VCaP (cell line): ENCODE data around the gene CNDP1.

Experiments
- H3K27ac ChIP-seq: fragments of 450-650 bp; 2 replicates; pipeline ENCODE4 v1.5.1; 2017
- TF ChIP-seq, protein P1 (sequence below): fragments of 450-650 bp; conservative IDR thresholded peaks from 2 replicates; pipeline ENCODE4 v1.5.1; 2017; ENCODE audit warnings: mild to moderate bottlenecking, moderate library complexity

Gene CNDP1

DNA sequence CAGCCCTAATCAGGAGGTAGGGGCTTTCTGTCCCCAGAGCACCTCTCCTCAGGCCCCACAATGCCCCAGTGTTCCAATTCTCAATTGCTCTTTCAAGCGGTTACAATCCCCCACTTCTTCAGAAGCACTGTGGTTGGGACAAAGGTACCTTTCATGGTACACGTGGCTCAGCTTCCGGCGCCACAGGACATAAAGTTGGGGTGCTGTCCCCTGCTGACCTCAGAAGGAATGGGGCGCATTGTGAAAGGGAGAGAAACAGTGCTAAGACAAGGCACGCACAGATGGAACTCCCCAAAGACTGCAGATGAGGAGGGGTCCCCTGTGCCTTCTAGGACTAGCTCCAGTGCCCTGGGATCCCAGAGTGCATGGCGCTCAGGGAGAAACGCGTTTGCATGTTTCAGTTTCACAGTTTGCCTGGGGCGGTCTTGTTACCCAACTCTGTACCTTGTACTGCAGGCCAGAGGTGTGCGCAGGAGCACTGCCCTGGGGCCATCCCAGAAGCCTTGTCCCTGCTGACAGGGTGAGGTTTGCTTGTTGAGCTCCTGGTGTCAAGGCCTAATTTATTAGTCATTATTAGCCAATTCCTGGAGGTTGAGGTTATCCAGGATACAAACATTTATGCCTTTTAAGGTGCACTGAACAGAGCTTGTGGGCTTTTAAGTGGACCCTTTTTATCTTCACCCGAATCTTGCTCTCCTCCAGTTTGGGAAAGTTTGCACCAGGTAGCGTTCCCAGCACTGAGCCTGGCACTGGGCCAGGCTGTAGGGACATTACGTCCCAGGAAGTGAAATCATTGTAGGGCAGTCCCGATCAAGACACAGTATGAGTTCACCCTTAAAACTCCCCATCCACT lies 7.6 kb downstream of the CNDP1 start:
- H3K27ac ChIP-seq, result peak overlapping the region; percentile 14
- TF ChIP-seq, protein P1, sequence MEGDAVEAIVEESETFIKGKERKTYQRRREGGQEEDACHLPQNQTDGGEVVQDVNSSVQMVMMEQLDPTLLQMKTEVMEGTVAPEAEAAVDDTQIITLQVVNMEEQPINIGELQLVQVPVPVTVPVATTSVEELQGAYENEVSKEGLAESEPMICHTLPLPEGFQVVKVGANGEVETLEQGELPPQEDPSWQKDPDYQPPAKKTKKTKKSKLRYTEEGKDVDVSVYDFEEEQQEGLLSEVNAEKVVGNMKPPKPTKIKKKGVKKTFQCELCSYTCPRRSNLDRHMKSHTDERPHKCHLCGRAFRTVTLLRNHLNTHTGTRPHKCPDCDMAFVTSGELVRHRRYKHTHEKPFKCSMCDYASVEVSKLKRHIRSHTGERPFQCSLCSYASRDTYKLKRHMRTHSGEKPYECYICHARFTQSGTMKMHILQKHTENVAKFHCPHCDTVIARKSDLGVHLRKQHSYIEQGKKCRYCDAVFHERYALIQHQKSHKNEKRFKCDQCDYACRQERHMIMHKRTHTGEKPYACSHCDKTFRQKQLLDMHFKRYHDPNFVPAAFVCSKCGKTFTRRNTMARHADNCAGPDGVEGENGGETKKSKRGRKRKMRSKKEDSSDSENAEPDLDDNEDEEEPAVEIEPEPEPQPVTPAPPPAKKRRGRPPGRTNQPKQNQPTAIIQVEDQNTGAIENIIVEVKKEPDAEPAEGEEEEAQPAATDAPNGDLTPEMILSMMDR, result no peak

DNA sequence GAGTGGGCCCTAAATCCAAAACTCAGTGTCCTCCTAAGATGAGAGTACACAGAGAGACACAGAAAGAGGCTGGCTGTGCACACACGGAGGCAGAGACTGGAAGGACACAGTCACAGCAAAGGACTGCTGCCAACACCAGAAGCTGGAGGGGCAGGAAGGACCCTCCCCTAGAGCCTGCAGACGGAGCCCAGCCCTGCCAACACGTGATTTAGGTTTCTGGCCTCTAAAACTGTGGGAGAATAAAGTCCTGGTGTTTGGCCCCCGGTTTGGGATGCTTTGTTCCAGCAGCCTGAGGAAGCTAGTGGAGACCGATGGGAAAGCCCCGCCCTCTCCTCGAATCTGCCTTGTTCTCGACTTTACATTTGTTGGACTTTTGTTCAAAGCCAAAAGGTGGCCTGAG lies 10.6 kb downstream of the CNDP1 start:
- TF ChIP-seq, protein P1, result no peak
- H3K27ac ChIP-seq, result no peak overlapping the region

DNA sequence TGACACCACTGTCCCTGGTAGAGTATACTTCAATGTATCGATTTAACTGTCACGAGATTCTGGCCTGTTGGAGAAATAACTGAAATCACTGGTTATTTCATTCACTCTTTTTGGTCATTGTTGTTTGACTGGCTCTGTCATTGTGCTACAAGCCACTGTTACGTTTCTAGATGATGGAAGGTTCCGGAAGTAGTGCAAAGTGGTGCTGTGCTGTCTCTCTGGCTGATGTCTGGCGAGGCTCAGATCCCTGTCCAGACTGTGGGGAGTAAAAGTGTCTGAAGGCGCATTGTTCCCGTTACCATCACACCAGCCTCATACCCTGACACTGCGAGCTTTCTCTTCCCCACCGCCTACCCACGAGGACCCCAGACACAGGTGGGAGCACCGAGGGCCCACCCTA lies 11.7 kb downstream of the CNDP1 start:
- TF ChIP-seq, protein P1, result no peak
- peak overlapping the region; percentile 80 for H3K27ac ChIP-seq

DNA sequence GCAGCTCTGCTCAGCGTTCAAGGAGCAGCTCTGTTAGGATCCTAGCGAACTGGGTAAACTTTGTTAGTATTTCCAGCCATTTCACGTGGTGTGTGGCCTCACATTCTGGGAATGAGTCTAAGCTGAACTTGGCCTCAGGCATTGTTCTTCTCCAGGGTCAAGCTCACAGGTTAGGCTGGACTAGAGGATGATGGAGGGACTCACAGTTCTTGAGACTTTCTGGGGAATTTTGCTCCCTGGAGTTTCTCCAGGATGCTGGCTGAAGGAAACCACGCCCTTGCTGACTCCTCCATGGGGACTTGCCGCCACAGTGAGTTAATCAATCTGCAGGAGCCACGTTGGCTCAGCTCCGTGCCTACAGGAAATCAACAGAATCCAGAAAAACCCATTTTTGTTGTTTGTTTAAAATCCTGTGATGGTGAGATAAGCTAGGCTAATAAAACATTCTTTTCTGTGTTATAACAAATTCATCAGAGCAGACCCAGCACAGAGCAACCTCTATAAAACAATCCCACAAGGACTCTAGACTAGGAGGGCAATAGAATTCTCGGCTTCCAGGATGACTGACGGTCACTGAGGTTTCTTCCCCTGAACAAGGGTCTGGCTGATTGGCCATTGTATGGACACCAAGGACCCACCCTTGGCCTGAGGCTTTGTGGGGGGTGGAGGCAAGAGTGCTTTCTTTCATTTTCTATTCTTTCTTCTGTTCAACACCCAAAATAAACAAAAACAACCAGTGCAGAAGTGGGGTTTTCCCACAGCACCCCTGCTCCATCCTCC lies 12.6 kb downstream of the CNDP1 start:
- TF ChIP-seq, protein P1, result no peak
- H3K27ac ChIP-seq, result peak overlapping the region; percentile 80

DNA sequence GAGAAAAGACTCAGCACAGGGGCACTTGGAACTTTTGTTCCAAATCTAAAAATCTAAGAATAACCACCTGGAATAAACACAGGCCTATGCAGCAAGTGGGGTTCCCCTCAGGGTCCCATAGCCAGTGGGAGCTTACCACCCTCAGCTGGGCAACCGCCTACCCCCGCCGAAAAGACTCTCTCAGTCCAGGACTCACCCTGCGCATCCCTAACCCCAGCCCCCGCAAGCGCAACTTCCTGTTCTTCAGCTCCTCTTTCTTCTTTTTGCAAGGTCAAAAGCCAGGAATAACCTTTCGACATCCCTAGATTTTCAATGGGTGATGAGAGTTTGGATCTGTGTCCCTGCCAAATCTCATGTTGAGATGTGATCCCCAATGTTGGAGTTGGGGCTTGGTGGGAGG lies 13.6 kb downstream of the CNDP1 start:
- H3K27ac ChIP-seq, result peak overlapping the region; percentile 80
- TF ChIP-seq, protein P1, result no peak

DNA sequence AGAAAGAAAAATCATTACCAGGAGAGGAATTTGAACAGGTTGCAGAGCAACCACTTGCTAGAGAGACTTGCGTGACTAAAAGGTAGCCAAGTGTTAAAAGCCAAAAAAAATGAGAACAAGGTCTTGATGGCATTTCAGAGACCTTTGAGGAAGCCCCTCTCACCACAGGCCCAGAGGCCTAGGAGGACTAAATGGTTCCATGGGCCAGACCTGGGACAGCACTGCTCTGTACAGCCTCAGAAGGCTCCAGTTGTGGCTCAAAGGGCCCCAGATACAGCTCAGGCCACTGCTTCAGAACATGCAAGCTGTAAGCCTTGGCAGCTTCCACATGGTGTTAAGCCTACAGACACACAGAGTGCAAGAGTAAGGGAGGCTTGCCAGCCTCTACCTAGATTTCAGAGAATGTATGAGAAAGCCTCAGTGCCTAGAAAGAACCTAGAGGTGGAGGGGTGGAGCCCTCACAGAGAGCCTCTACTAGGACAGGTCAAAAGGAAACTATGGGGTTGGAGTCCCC lies 15.3 kb downstream of the CNDP1 start:
- TF ChIP-seq, protein P1, result no peak
- H3K27ac ChIP-seq, result no peak overlapping the region

DNA sequence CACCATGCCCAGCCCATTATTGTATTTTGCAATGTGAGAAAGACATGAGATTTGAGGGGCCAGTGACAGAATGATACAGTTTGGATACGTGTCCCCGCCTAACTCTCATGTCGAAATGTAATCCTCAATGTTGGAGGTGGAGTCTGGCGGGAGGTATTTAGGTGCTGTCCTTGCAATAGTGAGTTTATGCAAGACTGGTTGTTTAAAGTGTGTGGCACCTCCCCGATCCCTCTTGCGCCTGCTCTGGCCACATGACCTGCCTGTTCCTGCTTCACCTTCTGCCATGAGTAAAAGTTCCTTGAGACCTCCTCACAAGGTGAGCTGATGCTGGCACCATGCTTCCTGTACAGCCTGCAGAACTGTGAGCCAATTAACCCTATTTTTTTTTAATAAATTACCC lies 16.6 kb downstream of the CNDP1 start:
- no peak overlapping the region for H3K27ac ChIP-seq
- TF ChIP-seq, protein P1, result no peak
